HG03457 (cell line): Measurements from ENCODE around the gene RAD51B.
"Not testable (repeated sequence)": the region's sequence is repeated elsewhere in the genome, so short reads cannot be mapped to it uniquely, and the experiment has no call there.

ENCODE experiments used
- ATAC-seq: cut with Tn5 transposase; IDR thresholded peaks from one replicate; pipeline ENCODE4 v1.9.1; 2021; ENCODE audit warnings: moderate number of reproducible peaks; ENCODE audit not compliant: unreplicated experiment

RAD51B gene

GRCh38 chr14:67942080-67942710, 122.6 kb downstream of the RAD51B start:
- ATAC-seq = no peak

GRCh38 chr14:67943947-67944346, 124.4 kb downstream of the RAD51B start:
- ATAC-seq = no peak

- ATAC-seq = no peak
Measured at GRCh38 chr14:67944605-67945004, 125.0 kb downstream of the RAD51B start.

- ATAC-seq = no peak
Measured at GRCh38 chr14:67949771-67950170, 130.2 kb downstream of the RAD51B start.

- no peak for ATAC-seq
Measured at GRCh38 chr14:67950386-67950785, 130.8 kb downstream of the RAD51B start.

GRCh38 chr14:67951529-67952135, 132.1 kb downstream of the RAD51B start:
- ATAC-seq = no peak

- ATAC-seq = no peak
Measured at GRCh38 chr14:67952381-67952780, 132.8 kb downstream of the RAD51B start.

- no peak for ATAC-seq
Measured at GRCh38 chr14:67952786-67953185, 133.2 kb downstream of the RAD51B start.

GRCh38 chr14:67955261-67955660, 135.7 kb downstream of the RAD51B start:
- ATAC-seq = no peak

- ATAC-seq = no peak
Measured at GRCh38 chr14:67957946-67958345, 138.4 kb downstream of the RAD51B start.

- no peak for ATAC-seq
Measured at GRCh38 chr14:67961676-67962075, 142.1 kb downstream of the RAD51B start.

- ATAC-seq = no peak
Measured at GRCh38 chr14:67962215-67962644, 142.7 kb downstream of the RAD51B start.

GRCh38 chr14:67963545-67963944, 144.0 kb downstream of the RAD51B start:
- ATAC-seq = no peak

- ATAC-seq = no peak
Measured at GRCh38 chr14:67963960-67964812, 144.6 kb downstream of the RAD51B start.

GRCh38 chr14:67965696-67966095, 146.1 kb downstream of the RAD51B start:
- no peak for ATAC-seq

- no peak for ATAC-seq
Measured at GRCh38 chr14:67967206-67967605, 147.6 kb downstream of the RAD51B start.

- not testable (repeated sequence) for ATAC-seq
Measured at GRCh38 chr14:67967970-67968369, 148.4 kb downstream of the RAD51B start.

GRCh38 chr14:67970923-67971322, 151.3 kb downstream of the RAD51B start:
- ATAC-seq = no peak

- ATAC-seq = no peak
Measured at GRCh38 chr14:67971627-67972625, 152.3 kb downstream of the RAD51B start.

GRCh38 chr14:67973436-67973835, 153.9 kb downstream of the RAD51B start:
- ATAC-seq = no peak

GRCh38 chr14:67975470-67975869, 155.9 kb downstream of the RAD51B start:
- no peak for ATAC-seq
